Esophagus squamous epithelium (tissue), 5 donors: ENCODE results near the gene OTOA. TPM values are rescaled to one million over a fixed set of nuclear protein-coding genes. Genes with fewer than 3 reads are reported as not detected.

Source experiments
- DNase-seq: peaks from one replicate; lab custom pipeline; 2025; lab: John Stamatoyannopoulos, UW
- H3K27ac ChIP-seq, 4 donors: fragments of 200-600 bp; sonication (generic); one replicate each; pipeline ENCODE4 v1.5.1; 2016 to 2019; ENCODE audit warnings: mild to moderate bottlenecking in 1 of 4
- H3K27me3 ChIP-seq, 4 donors: fragments of 200-600 bp; sonication (generic); 1 replicate in 3 of 4; 2 replicates in 1 of 4; pipeline versions ENCODE4 v1.5.1 to v1.6.0; 2017 to 2021; ENCODE audit warnings: antibody characterized with exemption in 1 of 4
- H3K36me3 ChIP-seq, 3 donors: fragments of 200-600 bp; sonication (generic); one replicate each; pipeline ENCODE4 v1.5.1; 2016 to 2019
- H3K4me1 ChIP-seq, 3 donors: fragments of 200-600 bp; sonication (generic); one replicate each; pipeline ENCODE4 v1.5.1; 2017 to 2019
- H3K4me3 ChIP-seq, 4 donors: fragments of 200-600 bp; sonication (generic); 1 replicate in 3 of 4; 2 replicates in 1 of 4; pipeline ENCODE4 v1.5.1; 2016 to 2019; ENCODE audit warnings: mild to moderate bottlenecking in 2 of 4, moderate library complexity in 1 of 4
- H3K9me3 ChIP-seq, 3 donors: fragments of 200-600 bp; sonication (generic); one replicate each; pipeline ENCODE4 v1.5.1; 2016 to 2019
- POLR2A ChIP-seq, 4 donors: fragments of 450-650 bp; IDR thresholded peaks; one replicate each; pipeline ENCODE4 v1.6.1; 2017; ENCODE audit warnings: antibody characterized with exemption in 4 of 4, mild to moderate bottlenecking in 4 of 4, moderate library complexity in 3 of 4
- WGBS, 2 donors: methylation state at CpG; one replicate each; pipeline ENCODE4 v1.1.5; 2018; 5-methylcytosine and 5-hydroxymethylcytosine counted together
- intact Hi-C: fragments of 100-400 bp; cut with DNase I; formaldehyde crosslinking; loops from one replicate; pipeline ENCODE4 v1.15.0; 2022
- total RNA-seq, 4 donors: library from RNA; depleted of rRNA; stranded (reverse); fragments of >200 nt; gene quantifications; one replicate each; pipeline ENCODE4 v1.1.0, GENCODE V29; 2016
- TF ChIP-seq, protein P1 (sequence below), 6 experiments: fragments of 450-650 bp in 4 of 6; fragments of 200-600 bp in 2 of 6; sonication (generic) in 2 of 6; IDR thresholded peaks; one replicate each; pipeline ENCODE4 v1.5.1; 2016 to 2019; ENCODE audit warnings: antibody characterized with exemption in 6 of 6, mild to moderate bottlenecking in 4 of 6, moderate library complexity in 4 of 6
- donor health status: DM: yes; HTN: yes; CAD: no.

OTOA gene
- total RNA-seq, 4 donors from 2014 or later: 0.11 to 0.38 TPM; not detected in 2

DNA sequence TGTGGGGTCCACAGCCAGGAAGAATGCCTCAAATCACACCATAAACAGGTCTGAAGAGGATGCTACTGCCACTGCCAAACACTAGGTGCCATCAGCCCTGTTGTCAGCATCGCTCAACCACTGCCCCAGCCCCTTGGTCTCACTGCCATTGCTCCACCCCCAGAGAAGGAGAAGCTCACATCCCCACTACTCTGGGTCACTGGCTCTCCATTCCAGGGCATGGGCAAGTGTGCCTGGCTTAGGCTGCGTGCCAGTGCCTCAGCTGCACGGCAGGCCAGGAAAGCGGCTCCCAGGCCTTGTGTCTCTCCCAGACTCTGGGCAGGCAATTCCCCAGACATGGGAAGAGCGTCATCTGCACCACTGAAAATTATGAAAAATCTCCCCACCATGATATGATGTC, 10.2 kb upstream of the OTOA start:
- H3K27ac ChIP-seq: peak overlapping the region in 1 of 4 donors; percentile 46
- TF ChIP-seq, protein P1, sequence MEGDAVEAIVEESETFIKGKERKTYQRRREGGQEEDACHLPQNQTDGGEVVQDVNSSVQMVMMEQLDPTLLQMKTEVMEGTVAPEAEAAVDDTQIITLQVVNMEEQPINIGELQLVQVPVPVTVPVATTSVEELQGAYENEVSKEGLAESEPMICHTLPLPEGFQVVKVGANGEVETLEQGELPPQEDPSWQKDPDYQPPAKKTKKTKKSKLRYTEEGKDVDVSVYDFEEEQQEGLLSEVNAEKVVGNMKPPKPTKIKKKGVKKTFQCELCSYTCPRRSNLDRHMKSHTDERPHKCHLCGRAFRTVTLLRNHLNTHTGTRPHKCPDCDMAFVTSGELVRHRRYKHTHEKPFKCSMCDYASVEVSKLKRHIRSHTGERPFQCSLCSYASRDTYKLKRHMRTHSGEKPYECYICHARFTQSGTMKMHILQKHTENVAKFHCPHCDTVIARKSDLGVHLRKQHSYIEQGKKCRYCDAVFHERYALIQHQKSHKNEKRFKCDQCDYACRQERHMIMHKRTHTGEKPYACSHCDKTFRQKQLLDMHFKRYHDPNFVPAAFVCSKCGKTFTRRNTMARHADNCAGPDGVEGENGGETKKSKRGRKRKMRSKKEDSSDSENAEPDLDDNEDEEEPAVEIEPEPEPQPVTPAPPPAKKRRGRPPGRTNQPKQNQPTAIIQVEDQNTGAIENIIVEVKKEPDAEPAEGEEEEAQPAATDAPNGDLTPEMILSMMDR (IDR thresholded peaks at IDR 0.05): no peak
- TF ChIP-seq POLR2A (IDR thresholded peaks at IDR 0.05): no peak
- no peak overlapping the region for H3K4me3 ChIP-seq
- WGBS, 2 donors: 79 to 80% methylated on average over 3 to 4 of the region's 5 CpGs
- DNase-seq: no peak
- peaks cover 0 to 28% (median 0%) of the 10 kb centered on the region in 3 donors for H3K36me3 ChIP-seq
- peaks cover 5 to 55% (median 13%) of the 10 kb centered on the region in 3 donors for H3K4me1 ChIP-seq
- intact Hi-C loops: no loop called here
- no peaks in the 10 kb centered on the region for H3K27me3 ChIP-seq
- no peaks in the 10 kb centered on the region for H3K9me3 ChIP-seq

GRCh38 chr16:21654466-21654865, 9.3 kb upstream of the OTOA start:
- WGBS, 2 donors: 61 to 77% methylated on average over 1 of the region's 1 CpG
- peaks cover 0 to 21% (median 0%) of the 10 kb centered on the region in 3 donors for H3K36me3 ChIP-seq
- H3K4me3 ChIP-seq: no peak overlapping the region
- peaks cover 5 to 52% (median 13%) of the 10 kb centered on the region in 3 donors for H3K4me1 ChIP-seq
- intact Hi-C loops: no loop called here
- peak overlapping the region in 1 of 4 donors; percentile 46 for H3K27ac ChIP-seq
- H3K9me3 ChIP-seq: no peaks in the 10 kb centered on the region
- DNase-seq: no peak
- TF ChIP-seq POLR2A (IDR thresholded peaks at IDR 0.05): no peak
- TF ChIP-seq, protein P1 (IDR thresholded peaks at IDR 0.05): no peak
- H3K27me3 ChIP-seq: no peaks in the 10 kb centered on the region

GRCh38 chr16:21654881-21655280, 8.9 kb upstream of the OTOA start:
- H3K4me1 ChIP-seq: peaks cover 5 to 52% (median 13%) of the 10 kb centered on the region in 3 donors
- peaks cover 0 to 17% (median 0%) of the 10 kb centered on the region in 3 donors for H3K36me3 ChIP-seq
- intact Hi-C loops: no loop called here
- DNase-seq: no peak
- no peak for TF ChIP-seq POLR2A (IDR thresholded peaks at IDR 0.05)
- H3K27me3 ChIP-seq: no peaks in the 10 kb centered on the region
- peak overlapping the region in 1 of 4 donors; percentile 46 for H3K27ac ChIP-seq
- no peaks in the 10 kb centered on the region for H3K9me3 ChIP-seq
- H3K4me3 ChIP-seq: no peak overlapping the region
- WGBS, 2 donors: 28 to 73% methylated on average over 2 of the region's 2 CpGs

DNA sequence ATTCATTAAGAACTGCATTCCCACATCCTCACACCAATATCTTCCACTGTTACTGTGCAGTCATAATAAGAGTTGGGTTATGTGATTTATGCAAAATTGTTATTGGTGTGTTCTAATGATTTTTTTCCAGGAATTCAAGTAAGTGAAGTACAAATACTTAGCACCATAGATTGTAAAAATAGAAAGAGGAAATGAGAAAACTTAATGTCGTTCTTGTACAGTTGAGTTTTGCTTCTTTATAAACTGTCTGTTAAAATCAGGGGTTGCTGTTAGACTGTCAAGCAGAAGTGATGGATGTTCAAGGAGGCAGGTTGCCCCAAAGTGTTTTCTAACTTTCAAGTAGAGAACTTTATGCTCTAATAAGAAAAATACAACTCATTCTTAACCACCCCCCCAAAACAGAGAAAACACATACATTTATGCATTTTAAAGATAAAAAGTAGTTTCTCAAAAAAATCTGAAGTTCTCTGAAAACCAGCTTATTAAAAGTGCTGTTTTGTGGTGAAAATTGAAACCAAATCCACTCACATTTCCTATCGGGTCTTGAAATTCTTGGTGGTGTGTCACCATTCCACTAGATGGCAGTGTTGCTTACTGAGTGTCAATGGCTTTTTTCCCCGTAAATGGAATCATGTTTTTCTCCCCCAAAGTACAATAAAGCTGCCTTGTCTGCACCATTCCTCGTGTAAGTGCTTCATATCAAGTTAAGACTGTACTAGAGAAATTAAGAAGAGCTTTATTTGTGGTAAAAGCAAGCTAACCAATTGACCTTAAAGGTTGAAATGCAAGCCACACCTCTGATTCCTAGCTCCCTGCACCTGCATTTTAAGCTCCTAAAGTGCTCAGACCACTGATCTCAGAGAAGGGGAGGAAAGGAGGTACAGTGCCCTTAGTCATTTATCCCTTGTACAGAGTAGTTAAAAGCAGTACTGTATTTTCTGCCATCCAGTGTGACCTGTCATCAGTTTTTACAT, 6.7 kb upstream of the OTOA start:
- WGBS, 2 donors: 5 to 12% methylated on average over 4 of the region's 4 CpGs
- Histone ChIP-seq H3K27ac (peak overlapping the region in 1 of 4 donors; percentile 13), H3K4me3 (no peak overlapping the region), H3K9me3 (no peaks in the 10 kb centered on the region), H3K4me1 (peaks cover 5 to 40% (median 13%) of the 10 kb centered on the region in 3 donors), H3K36me3 (peaks cover 0 to 17% (median 0%) of the 10 kb centered on the region in 3 donors), H3K27me3 (no peaks in the 10 kb centered on the region)
- intact Hi-C loops: no loop called here
- no peak for DNase-seq
- TF ChIP-seq, protein P1 (IDR thresholded peaks at IDR 0.05): peak; percentile 53 to 81 (median 72)
- no peak for TF ChIP-seq POLR2A (IDR thresholded peaks at IDR 0.05)

- Histone ChIP-seq H3K27me3 (peaks cover 0 to 7% (median 0%) of the 10 kb centered on the region in 4 donors), H3K9me3 (no peaks in the 10 kb centered on the region), H3K4me1 (peaks cover 8 to 34% (median 12%) of the 10 kb centered on the region in 3 donors), H3K36me3 (peaks cover 0 to 17% (median 0%) of the 10 kb centered on the region in 3 donors), H3K4me3 (no peak overlapping the region), H3K27ac (no peak overlapping the region)
- intact Hi-C loops: no loop called here
- 81 to 85% methylated on average over 4 of the region's 4 CpGs for WGBS, 2 donors
- TF ChIP-seq, protein P1 (IDR thresholded peaks at IDR 0.05): no peak
- no peak for TF ChIP-seq POLR2A (IDR thresholded peaks at IDR 0.05)
- no peak for DNase-seq
Measured at GRCh38 chr16:21659124-21659523, 4.6 kb upstream of the OTOA start.
